AG08396 (cell line): ENCODE results near the gene DNM3.

Source experiments
- DNase-seq: peaks from one replicate; pipeline ENCODE4 v3.0.0; 2012; ENCODE audit warnings: low spot score, mixed read lengths

DNM3 gene

GRCh38 chr1:172238965-172239364 lies 397.7 kb downstream of the DNM3 start:
- no peak for DNase-seq

DNA sequence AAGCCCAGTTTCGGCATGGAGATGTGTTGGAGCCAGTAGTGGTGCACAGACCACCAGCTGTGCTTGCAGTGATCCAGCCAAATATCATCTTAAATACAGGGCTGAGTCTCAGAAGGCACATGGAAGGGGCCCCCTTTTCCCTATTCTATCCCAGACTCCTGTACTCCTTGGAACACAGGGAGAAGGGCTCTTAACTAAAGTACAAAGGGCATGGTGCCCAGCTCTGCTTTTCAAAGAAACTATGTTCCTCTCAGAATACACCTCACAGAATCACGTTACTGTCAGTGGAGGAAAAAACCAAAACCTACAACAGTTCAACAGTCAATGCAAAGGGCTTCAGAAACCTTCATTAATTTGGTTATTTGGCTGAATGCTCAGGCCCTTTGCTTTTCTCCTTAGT lies 398.6 kb downstream of the DNM3 start:
- DNase-seq: no peak

GRCh38 chr1:172241540-172241939 lies 400.2 kb downstream of the DNM3 start:
- DNase-seq: no peak

DNA sequence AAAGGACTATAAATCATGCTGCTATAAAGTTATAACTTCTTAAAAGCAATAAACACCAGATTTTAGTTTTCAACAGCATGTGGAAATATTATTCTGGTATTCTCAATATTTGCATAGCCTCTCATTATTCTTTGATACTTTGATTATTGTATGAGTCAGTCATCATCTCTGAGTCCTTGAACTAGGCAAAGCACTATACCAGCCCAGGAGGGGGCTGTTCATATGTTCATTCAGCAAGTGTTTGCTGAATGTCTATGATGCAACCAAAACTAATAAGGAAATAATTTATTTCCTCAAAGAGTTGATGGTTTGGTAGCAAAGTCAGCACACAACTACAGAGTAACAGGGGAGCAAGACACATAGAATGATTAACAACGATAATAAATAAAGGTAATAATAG lies 403.6 kb downstream of the DNM3 start:
- no peak for DNase-seq

DNA sequence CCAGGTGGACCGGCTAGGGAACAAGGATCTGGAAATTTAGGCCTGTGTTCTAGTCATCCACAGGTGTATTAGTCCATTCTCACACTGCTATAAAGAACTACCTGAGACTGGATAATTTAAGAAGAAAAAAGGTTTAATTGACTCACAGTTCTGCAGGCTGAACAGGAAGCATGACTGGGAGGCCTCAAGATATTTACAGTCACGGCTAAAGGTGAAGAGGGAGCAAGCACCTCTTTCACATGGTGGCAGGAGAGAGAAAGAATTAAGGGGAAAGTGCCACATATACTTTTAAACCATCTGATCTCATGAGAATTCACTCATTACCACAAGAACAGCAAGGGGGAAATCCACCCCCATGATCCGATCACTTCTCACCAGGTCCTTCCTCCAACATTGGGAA lies 404.5 kb downstream of the DNM3 start:
- no peak for DNase-seq

DNA sequence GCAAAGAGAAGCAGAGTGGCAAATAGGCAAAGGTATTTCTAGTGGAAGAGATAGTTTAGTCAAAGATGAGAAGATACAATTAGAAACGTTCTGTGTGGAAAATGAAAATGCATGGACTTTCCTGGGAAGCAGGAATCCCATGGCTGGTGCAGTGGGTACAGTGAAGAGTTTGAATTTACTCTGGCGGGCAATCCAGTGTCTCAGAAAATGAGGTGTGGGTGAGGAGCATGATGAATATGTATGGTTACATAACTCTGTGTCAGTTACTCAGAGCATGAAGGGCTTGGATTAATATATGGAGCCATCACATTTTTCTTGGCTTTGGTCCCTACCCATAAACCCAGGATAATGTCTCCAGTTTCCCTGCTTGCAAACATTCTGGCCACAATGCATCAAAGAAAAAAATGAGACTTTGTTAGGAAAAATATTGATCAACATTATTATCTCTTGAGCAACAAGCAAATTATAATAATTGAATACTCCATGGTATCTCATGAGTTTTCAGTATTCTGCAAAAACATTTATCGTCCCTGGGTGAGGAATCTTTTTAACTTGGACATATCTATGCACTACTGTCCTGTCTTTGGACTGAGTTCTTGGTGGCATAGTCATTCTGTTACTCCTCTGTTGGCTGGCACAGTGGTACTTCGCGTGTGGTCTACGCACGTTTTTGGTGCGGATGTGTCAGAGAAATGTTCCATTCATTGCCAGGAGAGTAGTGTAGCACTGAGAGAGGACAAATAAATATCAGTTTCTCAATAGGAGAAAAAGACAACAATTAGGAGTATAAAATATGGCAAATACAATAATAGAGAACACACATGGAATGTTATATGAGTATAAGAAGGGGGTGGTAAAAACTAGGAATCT lies 405.5 kb downstream of the DNM3 start:
- no peak for DNase-seq

GRCh38 chr1:172251486-172251885 lies 410.2 kb downstream of the DNM3 start:
- no peak for DNase-seq

GRCh38 chr1:172252321-172252720 lies 411.0 kb downstream of the DNM3 start:
- DNase-seq: no peak

- no peak for DNase-seq
Observed at GRCh38 chr1:172252958-172253357, 411.7 kb downstream of the DNM3 start.

- DNase-seq: peak; percentile 56
Observed at GRCh38 chr1:172254521-172255222, 413.4 kb downstream of the DNM3 start.

GRCh38 chr1:172255223-172255560 lies 413.9 kb downstream of the DNM3 start:
- DNase-seq: no peak

- DNase-seq: no peak
Observed at GRCh38 chr1:172265905-172266304, 424.6 kb downstream of the DNM3 start.

- no peak for DNase-seq
Observed at GRCh38 chr1:172266528-172267174, 425.4 kb downstream of the DNM3 start.

DNA sequence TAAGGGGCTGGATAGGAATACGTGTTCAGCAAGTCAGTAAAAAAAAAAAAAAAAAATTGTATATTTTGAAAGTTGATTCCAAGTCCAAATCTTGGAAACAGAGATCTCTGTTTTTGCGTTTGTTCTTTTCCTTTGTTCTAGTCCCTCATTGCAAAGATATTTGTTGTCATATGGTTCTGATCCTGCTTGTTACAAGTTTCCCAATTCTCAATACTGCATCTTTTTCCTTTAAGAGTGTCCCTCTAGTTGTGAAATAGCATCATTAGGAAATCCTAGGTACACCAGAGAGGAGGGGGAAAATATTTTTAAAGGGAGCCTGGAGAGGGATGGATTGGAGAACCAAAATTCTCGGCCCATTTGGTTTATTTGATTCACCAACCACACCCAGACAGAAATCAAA lies 426.9 kb downstream of the DNM3 start:
- DNase-seq: no peak

DNA sequence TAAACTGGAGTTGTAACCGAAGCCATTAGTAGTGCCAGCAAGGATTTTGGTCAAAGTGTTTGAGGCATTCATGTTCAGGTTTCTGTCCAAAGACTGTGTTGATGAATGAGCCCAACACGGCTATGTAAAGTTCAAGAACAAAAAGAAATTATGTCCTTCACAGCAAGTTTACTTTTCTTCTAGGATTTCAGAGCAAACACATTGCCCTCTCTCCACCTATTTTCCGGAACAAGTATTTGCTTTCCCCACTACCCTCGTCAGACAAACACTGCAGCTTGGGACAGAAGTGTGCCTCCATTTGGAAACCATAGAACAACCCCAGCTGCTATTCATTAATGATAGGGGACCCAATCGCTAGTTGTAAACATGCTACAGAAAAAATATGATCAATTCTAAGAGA lies 427.8 kb downstream of the DNM3 start:
- DNase-seq: no peak

DNA sequence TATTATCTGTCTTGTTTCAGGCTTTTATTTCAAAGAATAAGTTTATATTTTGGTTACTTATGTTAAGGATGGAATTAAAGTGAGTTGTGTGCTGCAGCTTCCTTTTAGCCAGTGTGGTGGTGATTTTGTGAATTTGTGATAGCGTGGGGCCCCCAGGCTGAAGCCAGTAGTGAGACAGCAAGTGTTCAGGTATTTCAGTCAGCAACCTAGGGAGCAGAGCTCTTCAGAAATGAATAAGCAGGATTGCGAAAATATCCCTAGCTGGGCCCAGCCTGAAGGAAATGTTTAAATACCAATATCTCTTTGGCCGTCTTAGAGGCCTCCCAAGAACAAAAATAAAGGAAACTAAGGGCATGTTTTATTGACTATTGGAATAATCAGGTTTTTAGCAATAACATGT lies 428.3 kb downstream of the DNM3 start:
- no peak for DNase-seq

GRCh38 chr1:172270605-172271004 lies 429.3 kb downstream of the DNM3 start:
- no peak for DNase-seq

DNA sequence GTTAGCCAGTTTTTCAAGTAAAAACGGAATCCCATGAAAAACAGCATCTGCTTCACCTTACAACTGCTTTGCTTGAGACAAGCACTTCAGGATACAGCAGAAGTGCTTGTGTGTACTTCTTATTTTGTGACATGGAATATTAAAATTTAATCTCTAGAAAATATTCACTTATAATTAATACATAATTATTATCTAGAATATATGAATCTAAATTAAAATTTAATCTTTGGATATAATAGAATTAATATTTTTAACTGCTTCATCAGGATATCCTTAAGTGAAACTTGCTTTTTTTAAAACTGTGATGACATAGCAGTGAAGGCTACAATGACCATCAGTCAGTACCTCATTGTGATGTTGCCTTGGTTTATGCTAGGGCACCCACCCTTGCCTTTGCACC lies 430.8 kb downstream of the DNM3 start:
- DNase-seq: no peak

- no peak for DNase-seq
Observed at GRCh38 chr1:172273647-172274396, 432.5 kb downstream of the DNM3 start.

DNA sequence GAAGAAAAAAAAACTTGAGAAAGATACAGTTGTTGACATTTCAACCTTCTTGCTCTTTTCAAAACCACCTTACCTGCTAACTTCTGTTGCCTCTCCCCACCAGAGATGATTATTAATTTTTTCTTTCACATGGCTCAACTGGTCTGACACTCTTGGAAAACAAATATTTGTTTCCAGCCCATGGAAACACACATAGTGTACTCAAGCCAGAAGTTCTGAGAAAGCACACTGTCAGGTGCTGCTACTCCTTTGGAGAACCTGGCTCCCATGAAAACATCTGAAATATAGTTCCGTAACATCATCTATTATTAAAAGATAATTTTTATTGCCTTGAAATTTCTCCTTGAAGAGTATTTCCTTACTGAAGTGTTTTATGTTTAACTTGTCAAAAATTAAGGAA lies 434.2 kb downstream of the DNM3 start:
- DNase-seq: no peak

DNA sequence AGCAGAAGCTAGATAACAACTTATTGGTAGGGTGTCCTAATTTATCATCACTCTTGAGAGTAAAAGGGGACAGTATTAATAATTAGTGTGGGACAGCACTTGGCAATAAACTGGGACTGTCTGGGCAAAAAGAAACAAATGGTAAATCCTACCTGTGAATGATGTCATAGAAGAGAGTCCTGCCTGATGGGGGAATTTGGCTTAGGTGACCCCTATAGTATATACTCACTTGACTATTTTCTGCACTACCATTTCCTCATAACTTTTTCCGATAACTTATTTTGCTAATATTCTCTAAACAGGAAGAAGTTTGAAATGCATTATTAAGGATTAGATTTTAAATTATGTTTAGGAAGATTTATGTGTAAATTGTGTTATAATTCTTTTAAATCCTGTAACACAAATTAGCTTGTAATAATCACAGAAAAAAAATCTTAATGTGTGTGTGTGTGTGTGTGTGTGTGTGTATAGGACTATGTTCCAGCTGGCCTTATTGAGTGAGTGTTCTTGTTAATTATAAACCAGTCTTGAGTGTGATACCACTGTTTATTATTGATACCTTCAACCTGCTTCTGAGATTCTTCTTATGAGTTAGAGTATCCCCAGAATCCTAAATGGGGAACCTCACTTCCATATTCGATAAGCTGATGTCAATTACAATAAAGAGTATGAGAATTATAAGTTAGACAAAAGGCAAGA lies 435.0 kb downstream of the DNM3 start:
- no peak for DNase-seq

- no peak for DNase-seq
Observed at GRCh38 chr1:172277275-172277674, 436.0 kb downstream of the DNM3 start.
